Esophagus (tissue), 2 donors: ENCODE data around the gene NCBP1. TPM values are rescaled to one million over a fixed set of nuclear protein-coding genes. Genes with fewer than 3 reads are reported as not detected.

ENCODE experiments used
- H3K27ac ChIP-seq, 2 donors: one replicate each; pipeline ENCODE4 v1.5.1; 2013; ENCODE audit warnings: low read depth in 2 of 2, mild to moderate bottlenecking in 2 of 2, inconsistent platforms in 1 of 2, low read length in 1 of 2, moderate library complexity in 1 of 2
- H3K27me3 ChIP-seq, 2 donors: one replicate each; pipeline ENCODE4 v1.6.1; 2013; ENCODE audit warnings: low read length in 2 of 2, control low read depth in 1 of 2, mild to moderate bottlenecking in 1 of 2; ENCODE audit not compliant: insufficient read depth in 2 of 2, control insufficient read depth in 1 of 2
- H3K36me3 ChIP-seq, 2 donors: one replicate each; pipeline ENCODE4 v1.6.1; 2013; ENCODE audit warnings: low read length in 1 of 2; ENCODE audit not compliant: control insufficient read depth in 2 of 2, insufficient read depth in 2 of 2
- H3K4me1 ChIP-seq, 2 donors: one replicate each; pipeline ENCODE4 v1.6.1; 2013; ENCODE audit warnings: low read length in 1 of 2; ENCODE audit not compliant: control insufficient read depth in 2 of 2, insufficient read depth in 2 of 2
- H3K4me3 ChIP-seq, 2 donors: one replicate each; pipeline ENCODE4 v1.5.1; 2013; ENCODE audit warnings: low read length in 2 of 2, mild to moderate bottlenecking in 2 of 2, low read depth in 1 of 2, moderate library complexity in 1 of 2
- H3K9me3 ChIP-seq, 2 donors: one replicate each; pipeline ENCODE4 v1.6.1; 2013; ENCODE audit warnings: mild to moderate bottlenecking in 2 of 2, low read depth in 1 of 2, low read length in 1 of 2, moderate library complexity in 1 of 2; ENCODE audit not compliant: control insufficient read depth in 2 of 2, insufficient read depth in 1 of 2
- WGBS, 2 donors: extraction: QIAGEN DNeasy Blood & Tissue Kit; methylation state at CpG; one replicate each; pipeline ENCODE4 v1.1.7; 2013; 5-methylcytosine and 5-hydroxymethylcytosine counted together
- polyA plus RNA-seq, 2 donors: library from polyadenylated mRNA; stranded (reverse); fragments of 200-250 nt; gene quantifications; one replicate each; pipeline ENCODE4 v1.2.3, GENCODE V29; 2013
- donor health status: healthy with polysubstance abuse.
- donor health status: Bipolar disorder and iron deficiency.

NCBP1 gene
- polyA plus RNA-seq, 2 donors: 6.7 to 8.1 TPM

DNA sequence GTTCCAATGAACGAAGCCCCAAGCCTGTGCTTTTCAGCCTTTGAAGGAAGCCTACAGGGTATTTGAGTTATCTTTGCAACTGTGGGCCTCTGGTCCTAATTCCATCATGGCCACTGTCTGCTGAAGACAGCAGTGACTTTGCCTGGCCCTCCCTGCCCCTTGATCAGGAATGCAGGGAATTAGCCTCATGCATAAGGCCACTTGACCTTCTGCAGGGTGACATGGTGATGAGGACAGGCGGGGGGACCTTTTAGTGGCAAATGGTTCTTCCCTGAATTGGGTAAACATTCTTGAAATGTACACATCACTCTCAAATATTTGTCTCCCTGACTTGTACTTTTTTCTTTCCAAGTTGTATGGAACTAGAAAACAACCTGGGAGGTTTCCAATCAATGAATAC lies 88.7 kb downstream of the NCBP1 start:
- no peak overlapping the region for H3K4me3 ChIP-seq
- H3K9me3 ChIP-seq: no peaks in the 10 kb centered on the region
- H3K27me3 ChIP-seq: no peaks in the 10 kb centered on the region
- no peak overlapping the region for H3K27ac ChIP-seq
- H3K36me3 ChIP-seq: no peaks in the 10 kb centered on the region
- WGBS, 2 donors: 64% methylated on average over 2 of the region's 2 CpGs
- H3K4me1 ChIP-seq: no peaks in the 10 kb centered on the region

Other genes starting within 250 kb of the NCBP1 start
- gene TDRD7, start 221.7 kb upstream of the NCBP1 start, polyA plus RNA-seq: 1 to 10 TPM; 5.2 to 6.7 TPM
- gene TMOD1, start 132.2 kb upstream of the NCBP1 start, polyA plus RNA-seq: 1 to 10 TPM; 3.2 to 7.1 TPM
- 1 to 10 TPM; 7.1 to 7.9 TPM for gene TSTD2, start 453 bp upstream of the NCBP1 start, polyA plus RNA-seq
- gene XPA, start 63.5 kb downstream of the NCBP1 start, polyA plus RNA-seq: 10 to 100 TPM; 13.5 to 16.3 TPM
- 1 to 10 TPM; 3.5 to 6.5 TPM for gene FOXE1, start 219.4 kb downstream of the NCBP1 start, polyA plus RNA-seq